Stomach (tissue), 4 donors: ENCODE measurements around the gene CHRM5.

Experiments
- CTCF ChIP-seq, 7 experiments: fragments of 450-650 bp in 4 of 7; fragments of 200-600 bp in 3 of 7; sonication (generic) in 3 of 7; IDR thresholded peaks; one replicate each; pipeline ENCODE4 v1.5.1; 2016 to 2019; ENCODE audit warnings: antibody characterized with exemption in 7 of 7, control low read depth in 2 of 7, mild to moderate bottlenecking in 1 of 7
- EP300 ChIP-seq: sonication (generic); formaldehyde crosslinking; IDR thresholded peaks from one replicate; pipeline ENCODE4 v1.6.1; 2017; ENCODE audit warnings: antibody characterized with exemption
- POLR2A ChIP-seq, 4 donors: fragments of 450-650 bp; IDR thresholded peaks; one replicate each; pipeline ENCODE4 v1.6.1; 2016; ENCODE audit warnings: antibody characterized with exemption in 4 of 4, control low read depth in 2 of 4, mild to moderate bottlenecking in 1 of 4, moderate library complexity in 1 of 4
- POLR2AphosphoS5 ChIP-seq, 3 donors: sonication (generic); formaldehyde crosslinking; IDR thresholded peaks; one replicate each; pipeline ENCODE4 v1.6.1; 2016; ENCODE audit warnings: antibody characterized with exemption in 3 of 3

GRCh38 chr15:34011481-34011880 is 43.2 kb downstream of the CHRM5 start:
- TF ChIP-seq CTCF (IDR thresholded peaks at IDR 0.05) (no peak), POLR2A (IDR thresholded peaks at IDR 0.05) (no peak), POLR2AphosphoS5 (IDR thresholded peaks at IDR 0.05) (no peak), EP300 (no peak)
